GM19468 (cell line): Measurements from ENCODE around the gene TPCN2.
"Not testable (repeated sequence)": the region's sequence is repeated elsewhere in the genome, so short reads cannot be mapped to it uniquely, and the experiment has no call there.

ENCODE experiments used
- ATAC-seq: cut with Tn5 transposase; IDR thresholded peaks from one replicate; pipeline ENCODE4 v1.9.1; 2021; ENCODE audit warnings: mild to moderate bottlenecking, moderate library complexity, moderate number of reproducible peaks; ENCODE audit not compliant: unreplicated experiment; ENCODE audit errors: extremely low read depth

Gene TPCN2

DNA sequence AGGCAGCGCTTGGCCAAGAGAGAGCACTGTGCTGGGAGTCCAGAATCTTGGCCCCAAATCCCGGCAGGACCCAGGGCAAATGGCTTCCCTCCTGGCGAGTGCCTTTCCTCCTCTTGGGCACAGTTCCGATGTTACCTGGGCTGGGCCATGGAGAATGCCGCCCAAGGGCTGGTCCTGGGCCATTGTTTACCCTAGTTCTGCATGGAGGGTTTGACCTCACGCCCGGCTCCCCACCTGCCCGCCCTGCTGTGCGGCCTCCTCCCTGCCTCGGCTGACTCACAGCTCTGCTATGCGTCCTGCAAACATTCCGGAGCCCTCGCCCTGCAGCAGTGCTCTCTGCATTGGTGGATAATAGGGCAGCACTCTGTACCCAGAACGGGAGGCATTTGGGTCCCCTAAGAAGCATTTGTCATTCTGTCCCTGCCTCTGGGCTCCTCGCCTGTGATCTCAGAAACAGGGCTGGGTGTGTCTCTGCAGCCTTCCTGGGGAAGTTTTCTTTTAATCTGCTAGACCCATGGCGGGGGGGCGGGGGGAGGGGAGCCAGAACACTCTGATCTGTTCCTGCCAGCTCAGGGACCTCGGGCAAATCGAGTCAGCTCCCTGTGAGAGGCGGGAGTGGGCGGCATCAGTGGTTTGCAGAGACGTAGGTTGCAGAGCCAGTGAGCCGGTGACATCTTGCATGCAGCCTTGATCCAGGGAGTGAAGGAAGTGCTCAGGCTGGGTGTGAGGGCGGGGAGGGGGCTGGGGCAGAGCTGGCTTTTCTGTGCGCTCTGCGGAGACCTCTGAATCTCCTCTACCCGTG, 74.1 kb downstream of the TPCN2 start:
- no peak for ATAC-seq

DNA sequence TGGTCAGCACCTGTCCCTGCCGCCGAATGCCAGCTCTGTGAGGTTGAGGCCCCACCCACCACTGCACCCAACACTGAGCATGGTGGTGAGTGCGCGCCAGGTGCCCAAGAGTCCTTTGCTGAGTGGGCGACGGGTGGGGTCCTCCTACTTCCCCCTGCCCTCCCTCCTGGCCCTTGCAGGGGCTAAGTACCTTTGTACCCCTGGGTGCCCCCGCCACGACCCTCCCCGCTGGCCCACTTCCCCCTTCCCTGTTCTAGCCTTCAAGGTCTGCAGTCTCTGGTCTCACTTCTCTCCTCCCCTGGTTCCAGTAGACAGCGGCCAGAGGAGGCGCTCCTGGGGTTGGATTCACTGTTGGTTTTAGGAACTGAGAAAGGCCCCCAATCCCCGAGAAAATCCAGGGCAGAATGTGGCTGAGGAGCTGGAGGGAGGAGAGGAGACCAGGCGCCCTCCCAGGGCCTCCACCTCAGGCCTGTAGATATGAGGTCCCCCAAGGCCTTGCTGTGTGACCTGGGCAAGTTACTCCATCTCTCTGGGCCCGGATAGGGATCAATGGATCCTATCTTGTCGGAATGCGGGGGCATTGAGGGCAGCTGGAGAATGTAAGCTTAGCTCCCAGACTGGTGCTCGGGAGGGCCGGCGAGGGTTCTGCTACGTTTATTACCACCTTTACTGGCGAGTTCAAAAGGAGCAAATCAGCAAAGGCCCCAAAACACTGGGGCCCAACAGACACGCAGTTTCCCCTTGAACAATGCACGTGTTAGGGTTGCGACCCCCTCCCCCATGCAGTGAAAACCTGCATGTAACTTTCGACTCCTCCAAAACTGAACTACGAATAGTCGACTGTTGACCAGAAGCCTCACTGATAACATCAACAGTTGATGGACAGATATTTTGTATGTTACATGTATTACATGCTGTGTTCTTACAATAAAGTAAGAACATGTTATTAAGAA, 75.1 kb downstream of the TPCN2 start:
- no peak for ATAC-seq

DNA sequence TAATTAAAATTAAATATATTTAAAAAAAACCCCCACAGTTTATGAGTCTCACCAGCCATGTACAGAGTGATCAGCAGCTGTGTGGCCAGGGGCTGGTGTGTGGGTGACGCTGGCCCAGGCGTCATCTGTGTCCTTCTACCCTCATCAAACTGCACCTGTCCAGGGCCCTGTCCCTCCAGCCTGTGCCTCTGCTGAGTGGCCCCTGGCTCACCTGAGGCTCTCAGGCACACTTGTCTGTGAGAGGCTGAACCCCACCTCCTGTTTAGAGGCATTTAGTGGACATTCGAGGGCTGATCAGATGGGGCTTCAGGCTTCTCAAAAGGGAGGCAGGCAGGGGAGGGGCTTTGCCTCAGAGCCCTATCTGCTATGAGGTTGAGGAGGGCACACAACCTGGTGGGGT, 77.1 kb downstream of the TPCN2 start:
- ATAC-seq = no peak

DNA sequence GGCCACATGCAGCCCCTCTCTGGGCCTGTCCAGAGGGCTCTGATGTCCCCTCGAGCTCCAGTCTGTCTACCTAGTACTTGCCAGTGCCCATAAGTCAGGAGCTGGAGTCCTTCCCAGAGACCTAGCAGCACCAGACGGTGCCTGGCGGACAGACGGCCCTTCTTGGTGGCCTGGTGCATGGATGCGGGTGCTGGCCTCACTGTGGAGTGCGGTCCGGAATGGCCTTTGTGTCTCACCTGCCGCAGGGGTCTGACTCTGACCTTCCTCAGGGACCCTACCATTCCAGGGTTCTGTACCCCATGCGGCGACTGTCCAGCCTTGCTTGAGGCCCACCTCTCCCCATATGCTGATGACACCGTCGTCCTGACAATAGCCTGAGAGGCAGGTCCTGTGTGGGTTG, 77.6 kb downstream of the TPCN2 start:
- ATAC-seq = no peak

DNA sequence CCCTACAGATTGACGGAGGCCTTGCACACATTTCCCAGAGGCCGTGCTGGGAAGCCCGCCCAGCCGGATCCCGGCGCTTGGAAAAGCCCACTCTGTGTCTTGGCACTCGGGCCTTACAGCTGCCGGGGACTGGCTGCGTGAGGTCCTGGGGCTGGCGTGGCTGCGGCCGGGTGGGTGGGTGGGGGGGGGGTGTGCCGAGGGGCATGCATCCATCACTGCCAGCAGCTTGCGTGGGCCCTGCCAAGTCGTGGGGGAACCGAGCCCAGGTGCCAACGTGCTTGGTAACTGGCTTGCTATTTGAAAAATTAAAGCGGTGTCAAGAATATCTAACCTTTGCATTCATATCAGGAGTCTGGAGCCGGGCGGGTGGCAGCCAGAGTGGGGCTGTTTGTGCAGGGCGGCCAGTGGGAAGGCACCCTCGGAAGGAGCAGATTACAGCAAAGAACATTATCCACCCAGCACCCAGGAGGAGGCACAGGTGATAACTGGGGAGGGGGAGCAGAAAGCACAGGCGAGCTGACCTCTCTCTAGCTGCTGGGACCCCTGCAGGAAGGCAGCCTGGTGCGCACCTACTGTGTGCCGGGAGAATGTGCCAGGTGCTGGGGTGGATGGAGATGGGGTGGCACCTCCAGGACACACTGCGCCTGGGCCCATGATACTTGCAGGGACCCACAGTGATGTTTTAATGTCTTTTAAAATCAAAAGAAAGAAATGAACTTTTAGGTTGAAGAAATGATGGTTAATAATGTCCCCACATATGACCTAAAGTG, 78.5 kb downstream of the TPCN2 start:
- no peak for ATAC-seq

DNA sequence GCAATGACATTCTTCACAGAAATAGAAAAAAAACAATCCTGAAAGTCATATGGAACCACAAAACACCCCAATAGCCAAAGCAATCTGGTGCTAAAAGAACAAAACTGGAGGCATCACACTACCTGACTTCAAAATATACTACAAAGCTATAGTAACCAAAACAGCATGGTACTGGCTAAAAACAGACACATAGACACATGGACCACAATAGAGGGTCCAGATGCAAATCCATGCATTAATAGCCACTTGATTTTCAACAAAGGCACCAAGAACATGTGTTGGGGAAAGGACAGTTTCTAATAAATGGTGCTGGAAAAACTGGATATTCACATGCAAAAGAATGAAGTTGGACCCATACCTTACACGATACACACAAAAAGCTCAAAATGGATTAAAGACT, 79.2 kb downstream of the TPCN2 start:
- no peak for ATAC-seq

DNA sequence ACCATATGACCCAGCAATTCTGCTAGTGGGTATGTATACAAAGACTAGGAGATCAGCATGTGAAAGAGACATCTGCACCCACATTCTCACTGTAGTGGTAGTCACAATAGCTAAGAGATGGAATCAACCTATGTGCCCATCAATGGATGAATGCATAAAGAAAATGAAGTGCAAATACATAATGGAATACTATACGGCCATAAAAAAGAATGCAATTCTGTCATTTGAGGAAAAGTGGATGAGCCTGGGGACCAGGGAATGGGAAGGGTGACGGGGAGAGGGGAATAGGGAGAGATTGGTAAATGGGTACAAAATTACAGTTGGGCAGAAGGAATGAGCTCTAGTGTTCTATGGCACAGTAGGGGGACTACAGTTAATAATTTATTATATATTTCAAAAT, 80.3 kb downstream of the TPCN2 start:
- ATAC-seq = no peak

DNA sequence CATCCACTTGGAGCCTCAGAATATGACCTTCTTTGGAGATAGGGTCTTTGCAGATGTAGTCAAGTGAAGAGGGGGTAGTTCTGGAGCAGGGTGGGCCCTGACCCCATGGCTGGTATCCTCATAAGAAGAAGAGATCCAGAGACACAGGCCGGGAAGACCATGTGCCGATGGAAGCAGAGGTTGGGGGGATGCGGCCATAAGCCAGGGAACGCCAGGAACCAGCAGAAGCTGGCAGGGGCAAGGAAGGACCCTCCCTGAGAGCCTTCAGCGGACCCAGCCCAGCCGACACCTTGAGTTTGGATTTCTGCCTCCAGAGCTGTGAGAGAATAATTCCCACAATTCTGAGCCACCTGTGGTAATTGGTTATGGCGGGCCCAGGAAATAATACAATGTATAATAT, 80.9 kb downstream of the TPCN2 start:
- no peak for ATAC-seq

DNA sequence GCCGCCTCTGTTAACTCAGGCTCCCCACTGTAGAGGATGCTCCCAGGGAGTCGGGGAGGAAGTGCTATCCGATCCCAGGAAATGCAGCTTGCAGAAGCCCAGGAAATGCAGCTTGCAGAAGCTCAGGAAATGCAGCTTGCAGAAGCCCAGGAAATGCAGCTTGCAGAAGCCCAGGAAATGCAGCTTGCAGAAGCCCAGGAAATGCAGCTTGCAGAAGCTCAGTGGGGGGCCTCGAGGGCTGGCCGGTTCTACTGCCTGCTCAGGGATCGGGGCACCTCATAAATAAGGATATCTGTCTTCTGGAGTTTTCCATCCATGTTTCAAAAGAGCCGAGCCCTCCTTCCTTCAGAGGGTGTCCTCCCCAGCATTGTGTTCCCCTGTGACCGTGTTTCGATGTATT, 81.9 kb downstream of the TPCN2 start:
- no peak for ATAC-seq

DNA sequence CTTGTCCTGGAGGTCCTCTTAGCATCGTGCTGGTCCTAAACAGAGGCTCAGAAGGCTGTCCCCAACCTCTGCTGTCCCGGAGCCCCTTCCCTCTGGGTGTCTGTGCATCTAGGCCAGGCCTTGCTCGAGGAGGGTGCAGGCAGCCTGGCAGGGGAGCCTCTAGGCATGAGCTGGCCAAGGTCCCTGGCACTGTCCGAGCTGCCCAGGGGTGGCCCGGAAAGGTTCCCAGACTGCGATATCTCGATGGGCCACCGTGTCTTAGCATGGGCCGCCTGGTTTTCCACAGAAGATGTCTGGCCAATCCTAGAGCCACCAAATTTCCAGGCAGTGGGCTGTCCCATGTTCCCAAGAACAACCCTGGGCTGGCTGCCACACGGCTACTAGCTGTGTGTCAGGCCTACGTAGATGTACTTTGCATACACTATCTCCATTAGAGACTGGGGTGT, 82.4 kb downstream of the TPCN2 start:
- no peak for ATAC-seq

DNA sequence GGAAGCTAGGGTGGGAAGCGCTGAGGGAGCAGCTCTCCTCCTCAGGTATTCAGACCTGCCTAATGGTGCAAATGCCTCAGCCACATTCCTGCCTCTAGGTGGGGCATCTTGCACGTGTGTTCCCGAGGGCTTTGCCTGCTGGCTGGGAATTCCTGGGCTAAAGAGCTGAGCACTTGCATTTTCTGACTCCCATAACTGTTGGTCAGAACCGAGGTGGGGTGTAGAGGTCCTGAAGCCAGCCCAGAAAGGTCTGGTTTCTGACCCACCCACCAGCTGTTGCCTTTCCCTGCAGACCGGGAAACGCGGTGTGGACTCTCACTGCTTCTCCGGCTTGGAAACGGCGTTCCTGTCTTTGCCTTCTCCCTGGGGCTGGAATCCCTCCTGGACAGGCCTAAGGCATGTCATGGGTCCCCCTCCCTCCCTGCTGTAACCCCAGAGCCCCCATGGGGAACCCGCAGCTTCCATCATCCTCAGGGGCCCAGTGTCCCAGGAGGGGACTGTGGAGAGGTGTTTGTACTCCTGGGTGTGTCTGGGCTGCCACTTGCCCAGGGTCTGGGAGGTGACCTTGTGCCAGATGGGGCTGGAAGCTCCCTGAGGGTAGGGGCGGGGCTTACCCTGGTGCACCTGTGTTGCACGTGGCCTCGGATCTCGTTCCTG, 83.0 kb downstream of the TPCN2 start:
- ATAC-seq = no peak

DNA sequence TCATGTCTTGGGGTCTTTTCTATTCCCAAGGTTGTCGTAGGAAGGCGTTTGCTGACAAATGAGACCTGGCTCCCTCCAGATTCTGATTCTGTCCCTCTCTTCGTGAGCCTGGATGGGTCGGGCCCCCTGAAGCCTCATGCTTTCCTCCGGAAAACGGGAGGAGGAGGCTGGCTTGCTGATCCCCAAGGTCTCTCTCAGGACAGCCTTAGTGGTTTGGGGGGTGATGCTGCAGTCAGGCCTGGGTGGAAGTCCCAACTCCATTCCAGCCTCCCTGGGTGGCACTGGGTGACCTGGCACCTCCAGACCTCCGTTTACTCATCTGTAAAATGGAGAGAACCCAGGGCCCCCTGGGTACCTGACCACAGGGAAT, 83.6 kb downstream of the TPCN2 start:
- no peak for ATAC-seq

DNA sequence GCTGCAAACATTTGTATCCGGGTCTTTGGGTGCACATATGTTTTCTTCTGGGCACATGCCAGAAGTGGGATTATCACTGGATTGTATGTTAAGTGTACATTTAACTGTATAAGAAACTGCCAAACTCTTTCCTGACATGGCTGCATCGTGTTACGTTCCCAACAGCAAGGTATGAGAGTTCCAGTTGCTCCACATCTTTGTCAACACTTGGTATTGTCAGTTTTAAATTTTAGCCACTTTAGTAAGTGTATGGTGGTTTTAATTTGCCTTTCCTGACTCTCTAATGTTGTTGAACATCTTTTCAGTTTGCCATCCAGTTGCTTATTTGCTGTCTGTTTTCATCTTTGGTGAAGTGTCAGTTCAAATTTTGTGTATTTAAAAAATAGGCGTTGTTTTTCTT, 84.5 kb downstream of the TPCN2 start:
- ATAC-seq = no peak

DNA sequence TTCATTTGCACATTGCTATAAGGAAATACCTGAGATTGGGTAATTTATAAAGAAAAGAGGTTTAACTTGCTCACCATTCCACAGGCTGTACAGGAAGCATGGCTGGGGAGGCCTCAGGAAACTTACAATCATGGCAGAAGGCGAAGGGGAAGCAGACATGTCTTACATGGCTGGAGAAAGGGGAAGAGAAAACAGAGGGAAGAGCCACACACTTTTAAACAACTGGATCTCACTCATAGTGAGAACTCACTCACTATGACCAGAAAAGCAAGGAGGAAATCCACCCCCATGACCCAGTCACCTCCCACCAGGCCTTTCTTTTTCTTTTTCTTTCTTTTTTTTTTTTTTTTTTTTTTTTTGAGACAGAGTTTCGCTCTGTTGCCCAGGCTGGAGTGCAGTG, 85.5 kb downstream of the TPCN2 start:
- not testable (repeated sequence) for ATAC-seq

DNA sequence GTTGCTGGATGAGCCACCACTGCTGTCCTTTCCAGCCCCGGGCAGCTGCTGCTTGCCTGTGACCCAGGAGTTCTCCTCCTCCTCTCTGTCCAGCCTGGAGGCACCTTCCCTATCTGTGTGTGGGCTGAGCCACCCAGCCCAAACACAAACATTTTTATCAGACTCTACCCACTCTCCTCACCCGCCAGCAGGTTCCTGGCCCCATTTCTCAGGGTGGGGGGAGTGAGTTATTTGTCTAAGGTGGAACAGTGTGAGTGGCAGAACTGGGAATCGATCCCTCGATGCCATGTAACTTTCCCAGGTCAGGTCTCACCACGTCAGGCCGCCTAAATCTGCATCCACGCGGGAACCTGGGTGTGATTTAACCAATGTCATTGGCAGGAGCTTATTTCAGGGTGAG, 86.2 kb downstream of the TPCN2 start:
- no peak for ATAC-seq

DNA sequence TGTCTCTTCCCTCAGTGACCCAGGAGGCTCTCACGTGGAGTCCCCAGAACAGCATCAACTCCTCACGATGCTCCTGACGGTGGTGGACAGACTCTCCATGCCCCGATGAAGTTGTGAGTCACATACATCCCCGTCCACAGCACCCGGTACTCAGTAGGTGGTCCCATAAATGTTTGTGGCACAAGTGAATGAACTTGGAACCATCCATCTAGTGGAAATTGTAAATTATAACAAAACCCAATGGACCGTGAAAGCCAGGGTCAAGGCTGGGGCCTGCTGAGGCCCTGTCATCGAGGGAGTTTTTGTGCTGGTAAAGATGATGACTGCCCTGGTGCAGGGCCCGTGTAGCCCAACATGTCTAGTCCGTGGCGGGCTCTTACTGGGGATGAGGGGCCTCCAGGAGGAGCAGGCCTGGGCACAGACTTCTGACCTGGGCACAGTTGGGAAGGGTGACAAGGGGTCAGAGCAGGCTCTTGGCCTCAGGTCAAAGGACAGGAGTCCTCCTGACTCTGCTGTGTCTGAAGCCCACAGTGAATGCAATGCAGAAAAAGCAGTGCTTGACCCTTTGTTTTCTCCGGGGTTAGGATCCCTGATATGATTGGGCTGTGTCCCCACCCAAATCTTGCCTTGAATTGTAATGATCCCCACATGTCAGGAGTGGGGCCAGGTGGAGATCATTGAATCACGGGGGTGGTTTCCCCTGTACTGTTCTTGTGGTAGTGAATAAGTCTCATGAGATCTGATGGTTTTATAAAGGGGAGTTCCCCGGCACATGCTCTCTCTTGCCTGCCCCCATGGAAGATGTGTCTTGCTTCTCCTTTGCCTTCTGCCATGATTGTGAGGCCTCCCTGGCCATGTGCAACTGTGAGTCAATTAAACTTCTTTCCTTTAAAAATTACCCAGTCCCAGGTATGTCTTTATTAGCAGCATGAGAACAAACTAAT, 87.0 kb downstream of the TPCN2 start:
- ATAC-seq = no peak

DNA sequence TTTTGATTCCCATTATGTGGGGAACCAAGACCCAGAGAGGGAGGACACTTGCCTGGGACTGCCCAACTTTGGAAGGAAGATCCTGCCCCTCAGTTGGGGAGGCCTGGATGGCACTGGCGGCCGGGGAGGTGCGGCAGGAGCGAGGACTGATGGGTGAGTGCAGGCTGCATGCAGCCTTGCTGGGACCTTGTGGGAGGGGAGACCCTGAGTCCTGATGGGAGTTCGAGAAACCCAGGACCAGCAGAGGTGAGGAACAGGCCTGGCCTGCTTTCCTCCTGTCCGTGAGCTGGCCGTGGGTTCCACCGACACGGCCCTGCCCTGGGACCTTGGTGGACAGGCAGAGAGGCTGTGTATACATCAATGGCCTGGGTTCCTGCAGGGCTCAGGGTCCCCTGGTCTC, 87.7 kb downstream of the TPCN2 start:
- ATAC-seq = no peak

DNA sequence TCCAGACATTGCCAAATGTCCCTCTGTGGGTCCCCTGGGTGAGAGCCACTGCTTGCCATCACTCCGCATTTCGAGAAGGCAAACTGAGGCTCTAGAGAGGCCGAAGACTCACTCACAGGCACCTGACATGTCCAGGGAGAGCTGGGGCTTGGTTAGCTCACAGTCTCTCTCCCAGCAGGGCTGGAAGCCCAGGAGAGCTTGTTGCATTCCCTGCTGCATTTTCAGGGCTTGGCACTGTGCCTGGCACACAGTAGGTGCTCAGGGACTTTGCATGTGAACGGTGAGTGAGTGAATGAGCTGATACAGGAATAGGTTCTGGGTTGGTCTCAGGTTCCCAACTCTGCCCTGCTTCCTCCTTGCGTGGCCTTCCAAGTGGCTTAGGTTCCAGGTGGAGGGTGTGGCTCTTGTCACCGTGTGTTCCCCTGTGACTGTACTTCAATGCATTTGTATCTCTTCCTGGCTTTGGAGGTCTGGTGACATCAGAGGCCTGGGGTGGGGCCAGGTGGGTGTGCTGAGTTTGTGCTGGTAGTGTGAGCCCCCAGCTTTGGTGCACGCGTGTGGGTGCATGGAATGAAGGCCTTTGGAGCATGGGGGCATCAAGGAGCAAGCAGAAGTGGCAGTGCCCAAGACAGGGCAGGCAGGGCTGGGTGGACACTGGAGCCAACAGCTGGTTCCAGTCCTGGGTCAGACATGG, 88.6 kb downstream of the TPCN2 start:
- no peak for ATAC-seq
